Measurements from ENCODE around the gene COG2.

DNA sequence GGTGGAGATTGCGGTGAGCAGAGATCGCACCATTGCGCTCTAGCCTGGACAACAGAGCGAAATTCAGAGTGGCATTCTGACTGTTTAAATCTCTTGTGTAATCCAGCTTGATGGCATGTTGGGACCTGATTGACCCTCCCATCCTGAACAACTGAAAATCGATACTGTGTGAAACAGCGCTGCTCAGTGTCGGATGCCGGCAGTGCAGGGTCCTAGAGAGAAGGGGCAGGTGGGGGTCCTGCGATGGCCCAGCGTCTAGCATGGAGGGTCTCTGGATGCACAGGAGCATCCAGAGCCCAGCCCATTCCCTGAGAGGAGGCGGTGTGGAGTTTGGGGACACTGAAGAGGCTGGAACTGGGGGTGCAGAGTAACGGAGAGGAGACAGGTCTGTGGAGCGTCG, 55.8 kb downstream of the COG2 start:
- TF ChIP-seq EZH2 (IDR thresholded peaks at IDR 0.05; ENCODE audit: insufficient read depth, poor library complexity, severe bottlenecking), result no peak
- no peak for TF ChIP-seq EZH2phosphoT487 (IDR thresholded peaks at IDR 0.05; ENCODE audit: insufficient read depth, low read depth)

All from GM23248 (cell line).